Upper lobe of left lung (tissue), 4 donors: ENCODE results near the gene HMGXB4.

Experiments used
- CTCF ChIP-seq, 6 experiments: fragments of 450-650 bp in 4 of 6; fragments of 200-600 bp in 2 of 6; sonication (generic) in 2 of 6; IDR thresholded peaks; one replicate each; pipeline ENCODE4 v1.5.1; 2016 to 2019; ENCODE audit warnings: antibody characterized with exemption in 6 of 6
- EP300 ChIP-seq, 4 donors: sonication (generic); formaldehyde crosslinking; IDR thresholded peaks; one replicate each; pipeline ENCODE4 v1.5.1; 2017; ENCODE audit warnings: antibody characterized with exemption in 4 of 4, control low read depth in 2 of 4

- TF ChIP-seq EP300 (IDR thresholded peaks at IDR 0.05): no peak
- TF ChIP-seq CTCF (IDR thresholded peaks at IDR 0.05): no peak
Measured at GRCh38 chr22:35318346-35319215, 61.3 kb downstream of the HMGXB4 start.
